Measurements from ENCODE around the gene PHC2. TPM values are rescaled to one million over a fixed set of nuclear protein-coding genes. Genes with fewer than 3 reads are reported as not detected.

Gene PHC2
- total RNA-seq, 1 donor from 2014 or later = 140 TPM

GRCh38 chr1:33392206-33392605 lies 38.7 kb downstream of the PHC2 start:
- no peak for TF ChIP-seq CTCF (conservative IDR thresholded peaks at IDR 0.05; ENCODE audit: low read depth, low read length)
- no peak for DNase-seq (ENCODE audit: low read depth)
- no peak overlapping the region for H3K4me3 ChIP-seq (ENCODE audit: low read depth, low read length)

- no peak for DNase-seq (ENCODE audit: low read depth)
- no peak for TF ChIP-seq CTCF (conservative IDR thresholded peaks at IDR 0.05; ENCODE audit: low read depth, low read length)
- no peak overlapping the region for H3K4me3 ChIP-seq (ENCODE audit: low read depth, low read length)
These were observed 39.4 kb downstream of the PHC2 start for GRCh38 chr1:33391343-33392078.

GRCh38 chr1:33390542-33390941 lies 40.4 kb downstream of the PHC2 start:
- DNase-seq (ENCODE audit: low read depth) = no peak
- H3K4me3 ChIP-seq (ENCODE audit: low read depth, low read length) = no peak overlapping the region
- no peak for TF ChIP-seq CTCF (conservative IDR thresholded peaks at IDR 0.05; ENCODE audit: low read depth, low read length)

GRCh38 chr1:33388805-33389771 lies 41.8 kb downstream of the PHC2 start:
- TF ChIP-seq CTCF (conservative IDR thresholded peaks at IDR 0.05; ENCODE audit: low read depth, low read length) = no peak
- no peak for DNase-seq (ENCODE audit: low read depth)

GRCh38 chr1:33387625-33388024 lies 43.3 kb downstream of the PHC2 start:
- no peak overlapping the region for H3K4me3 ChIP-seq (ENCODE audit: low read depth, low read length)
- no peak for DNase-seq (ENCODE audit: low read depth)
- TF ChIP-seq CTCF (conservative IDR thresholded peaks at IDR 0.05; ENCODE audit: low read depth, low read length) = no peak

More at GRCh38 chr1:33388805-33389771, 41.8 kb downstream of the PHC2 start:
- H3K4me3 ChIP-seq (ENCODE audit: low read depth, low read length) = no peak overlapping the region

- DNase-seq (ENCODE audit: low read depth) = no peak
- no peak for TF ChIP-seq CTCF (conservative IDR thresholded peaks at IDR 0.05; ENCODE audit: low read depth, low read length)
These were observed 45.6 kb downstream of the PHC2 start for GRCh38 chr1:33385251-33385650.

More at GRCh38 chr1:33385251-33385650, 45.6 kb downstream of the PHC2 start:
- no peak overlapping the region for H3K4me3 ChIP-seq (ENCODE audit: low read depth, low read length)

Data from epithelial cell of proximal tubule (primary cell).